Measurements from ENCODE around the gene TMED3.

DNA sequence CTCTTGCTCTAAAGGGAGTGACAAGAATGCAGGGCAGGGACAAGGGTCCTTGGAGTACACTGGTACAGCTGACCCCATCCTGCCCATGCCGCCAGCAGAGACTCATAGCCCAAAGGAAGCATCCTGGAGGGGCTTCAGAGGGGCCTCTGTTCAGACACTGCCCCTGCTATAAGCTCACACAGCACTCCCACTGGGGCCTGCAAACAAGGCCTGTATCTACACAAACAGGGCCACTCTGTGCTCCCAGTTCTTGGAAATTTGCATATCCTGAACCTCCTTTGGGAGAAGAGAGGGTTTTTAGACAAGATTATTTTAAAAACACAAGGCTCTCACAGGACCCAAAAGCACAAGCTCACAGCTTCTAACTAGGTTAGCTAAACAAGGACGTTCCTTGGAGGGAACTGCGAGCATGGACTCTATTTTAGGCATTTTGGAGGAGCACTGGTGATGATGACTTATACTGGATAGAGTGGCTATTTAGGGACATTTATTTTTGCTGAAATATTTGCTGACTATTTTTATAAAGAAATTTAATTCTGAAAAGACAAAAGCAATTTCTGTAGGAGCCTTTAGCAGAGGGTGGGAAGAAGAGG, 44.8 kb upstream of the TMED3 start:
- TF ChIP-seq, protein P1, sequence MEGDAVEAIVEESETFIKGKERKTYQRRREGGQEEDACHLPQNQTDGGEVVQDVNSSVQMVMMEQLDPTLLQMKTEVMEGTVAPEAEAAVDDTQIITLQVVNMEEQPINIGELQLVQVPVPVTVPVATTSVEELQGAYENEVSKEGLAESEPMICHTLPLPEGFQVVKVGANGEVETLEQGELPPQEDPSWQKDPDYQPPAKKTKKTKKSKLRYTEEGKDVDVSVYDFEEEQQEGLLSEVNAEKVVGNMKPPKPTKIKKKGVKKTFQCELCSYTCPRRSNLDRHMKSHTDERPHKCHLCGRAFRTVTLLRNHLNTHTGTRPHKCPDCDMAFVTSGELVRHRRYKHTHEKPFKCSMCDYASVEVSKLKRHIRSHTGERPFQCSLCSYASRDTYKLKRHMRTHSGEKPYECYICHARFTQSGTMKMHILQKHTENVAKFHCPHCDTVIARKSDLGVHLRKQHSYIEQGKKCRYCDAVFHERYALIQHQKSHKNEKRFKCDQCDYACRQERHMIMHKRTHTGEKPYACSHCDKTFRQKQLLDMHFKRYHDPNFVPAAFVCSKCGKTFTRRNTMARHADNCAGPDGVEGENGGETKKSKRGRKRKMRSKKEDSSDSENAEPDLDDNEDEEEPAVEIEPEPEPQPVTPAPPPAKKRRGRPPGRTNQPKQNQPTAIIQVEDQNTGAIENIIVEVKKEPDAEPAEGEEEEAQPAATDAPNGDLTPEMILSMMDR (IDR thresholded peaks at IDR 0.05): no peak
- no peak for TF ChIP-seq POLR2A (IDR thresholded peaks at IDR 0.05)
